ENCODE data around the gene MOSMO. TPM values are rescaled to one million over a fixed set of nuclear protein-coding genes. Genes with fewer than 3 reads are reported as not detected.

Gene MOSMO
- total RNA-seq, 1 donor from 2014 or later = 16.8 TPM

DNA sequence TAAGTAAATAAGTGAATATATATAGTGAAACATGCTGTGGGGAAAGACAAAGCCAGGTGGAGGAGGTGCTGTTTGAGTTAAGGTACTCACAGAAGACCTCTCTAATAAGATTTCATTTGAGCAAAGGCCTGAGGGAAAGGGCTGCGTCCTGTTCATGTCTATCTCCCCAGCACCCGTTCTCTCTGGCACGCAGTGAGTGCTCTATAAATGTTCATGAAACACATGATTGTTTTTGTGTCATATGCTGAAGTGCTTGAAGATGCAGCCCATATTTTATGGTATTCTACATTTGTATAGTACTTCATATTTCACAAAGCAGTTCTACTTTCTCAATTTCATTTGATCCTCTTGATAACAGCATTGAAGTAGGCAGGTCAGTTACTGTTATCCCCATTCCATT lies 85.4 kb downstream of the MOSMO start:
- DNase-seq (ENCODE audit: extremely low spot score, unreplicated experiment) = no peak
- peaks cover 16% of the 10 kb centered on the region for H3K27me3 Mint-ChIP-seq (ENCODE audit: unreplicated experiment)
- no peak overlapping the region for H3K27ac Mint-ChIP-seq (ENCODE audit: unreplicated experiment)
- TF ChIP-seq, protein P1, sequence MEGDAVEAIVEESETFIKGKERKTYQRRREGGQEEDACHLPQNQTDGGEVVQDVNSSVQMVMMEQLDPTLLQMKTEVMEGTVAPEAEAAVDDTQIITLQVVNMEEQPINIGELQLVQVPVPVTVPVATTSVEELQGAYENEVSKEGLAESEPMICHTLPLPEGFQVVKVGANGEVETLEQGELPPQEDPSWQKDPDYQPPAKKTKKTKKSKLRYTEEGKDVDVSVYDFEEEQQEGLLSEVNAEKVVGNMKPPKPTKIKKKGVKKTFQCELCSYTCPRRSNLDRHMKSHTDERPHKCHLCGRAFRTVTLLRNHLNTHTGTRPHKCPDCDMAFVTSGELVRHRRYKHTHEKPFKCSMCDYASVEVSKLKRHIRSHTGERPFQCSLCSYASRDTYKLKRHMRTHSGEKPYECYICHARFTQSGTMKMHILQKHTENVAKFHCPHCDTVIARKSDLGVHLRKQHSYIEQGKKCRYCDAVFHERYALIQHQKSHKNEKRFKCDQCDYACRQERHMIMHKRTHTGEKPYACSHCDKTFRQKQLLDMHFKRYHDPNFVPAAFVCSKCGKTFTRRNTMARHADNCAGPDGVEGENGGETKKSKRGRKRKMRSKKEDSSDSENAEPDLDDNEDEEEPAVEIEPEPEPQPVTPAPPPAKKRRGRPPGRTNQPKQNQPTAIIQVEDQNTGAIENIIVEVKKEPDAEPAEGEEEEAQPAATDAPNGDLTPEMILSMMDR (IDR thresholded peaks at IDR 0.05) = no peak
- no peak overlapping the region for H3K4me3 Mint-ChIP-seq (ENCODE audit: unreplicated experiment)
- H3K9me3 Mint-ChIP-seq (ENCODE audit: unreplicated experiment) = no peaks in the 10 kb centered on the region
- H3K36me3 Mint-ChIP-seq (ENCODE audit: unreplicated experiment) = no peaks in the 10 kb centered on the region
- peaks cover 6% of the 10 kb centered on the region for H3K4me1 Mint-ChIP-seq (ENCODE audit: unreplicated experiment)

- no peak for DNase-seq (ENCODE audit: extremely low spot score, unreplicated experiment)
- TF ChIP-seq, protein P1 (IDR thresholded peaks at IDR 0.05) = no peak
- no peaks in the 10 kb centered on the region for H3K9me3 Mint-ChIP-seq (ENCODE audit: unreplicated experiment)
- H3K36me3 Mint-ChIP-seq (ENCODE audit: unreplicated experiment) = no peaks in the 10 kb centered on the region
- peaks cover 19% of the 10 kb centered on the region for H3K27me3 Mint-ChIP-seq (ENCODE audit: unreplicated experiment)
- no peak overlapping the region for H3K27ac Mint-ChIP-seq (ENCODE audit: unreplicated experiment)
- H3K4me1 Mint-ChIP-seq (ENCODE audit: unreplicated experiment) = peaks cover 6% of the 10 kb centered on the region
- no peak overlapping the region for H3K4me3 Mint-ChIP-seq (ENCODE audit: unreplicated experiment)
These were observed 86.1 kb downstream of the MOSMO start for GRCh38 chr16:22093996-22094395.

- peaks cover 28% of the 10 kb centered on the region for H3K27me3 Mint-ChIP-seq (ENCODE audit: unreplicated experiment)
- no peaks in the 10 kb centered on the region for H3K4me1 Mint-ChIP-seq (ENCODE audit: unreplicated experiment)
- H3K9me3 Mint-ChIP-seq (ENCODE audit: unreplicated experiment) = no peaks in the 10 kb centered on the region
- H3K36me3 Mint-ChIP-seq (ENCODE audit: unreplicated experiment) = no peaks in the 10 kb centered on the region
- H3K4me3 Mint-ChIP-seq (ENCODE audit: unreplicated experiment) = peak overlapping the region; percentile 47
- TF ChIP-seq, protein P1 (IDR thresholded peaks at IDR 0.05) = peak; percentile 68
- no peak overlapping the region for H3K27ac Mint-ChIP-seq (ENCODE audit: unreplicated experiment)
- no peak for DNase-seq (ENCODE audit: extremely low spot score, unreplicated experiment)
These were observed 90.7 kb downstream of the MOSMO start for GRCh38 chr16:22098405-22099255.

DNA sequence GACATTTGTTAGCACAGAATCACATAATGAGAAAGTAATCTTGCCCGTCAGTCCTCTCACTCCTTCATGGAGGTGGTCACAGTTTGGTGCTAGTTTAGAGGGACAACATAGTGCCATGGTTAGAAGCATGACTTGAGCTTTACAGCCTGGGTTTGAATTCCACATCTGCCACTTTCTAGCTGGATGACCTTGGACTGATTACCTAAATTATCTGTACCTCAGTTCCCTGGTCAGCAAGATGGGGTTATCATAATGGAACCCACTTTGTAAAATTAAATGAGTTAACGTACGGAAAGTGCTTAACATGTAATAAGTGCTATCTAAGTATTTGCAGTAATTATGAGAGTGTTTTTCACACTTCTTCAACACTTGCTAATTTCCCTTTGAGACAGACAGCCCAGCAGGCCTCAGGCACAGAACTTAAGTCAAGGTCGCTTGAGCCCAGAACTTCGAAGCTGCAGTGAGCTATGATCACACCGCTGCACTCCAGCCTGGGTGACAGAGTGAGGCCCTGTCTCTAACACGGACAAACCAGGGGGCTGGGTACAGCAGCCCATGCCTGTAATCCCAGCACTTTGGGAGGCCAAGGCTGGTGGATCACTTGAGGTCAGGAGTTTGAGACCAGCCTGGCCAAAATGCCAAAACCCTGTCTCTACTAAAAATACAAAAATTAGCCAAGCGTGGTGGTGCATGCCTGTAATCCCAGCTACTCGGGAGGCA lies 91.5 kb downstream of the MOSMO start:
- Mint-ChIP-seq H3K9me3 (ENCODE audit: unreplicated experiment) (no peaks in the 10 kb centered on the region), H3K4me3 (ENCODE audit: unreplicated experiment) (no peak overlapping the region), H3K27me3 (ENCODE audit: unreplicated experiment) (peaks cover 28% of the 10 kb centered on the region), H3K36me3 (ENCODE audit: unreplicated experiment) (no peaks in the 10 kb centered on the region), H3K4me1 (ENCODE audit: unreplicated experiment) (no peaks in the 10 kb centered on the region), H3K27ac (ENCODE audit: unreplicated experiment) (no peak overlapping the region)
- no peak for DNase-seq (ENCODE audit: extremely low spot score, unreplicated experiment)
- TF ChIP-seq, protein P1 (IDR thresholded peaks at IDR 0.05) = no peak

DNA sequence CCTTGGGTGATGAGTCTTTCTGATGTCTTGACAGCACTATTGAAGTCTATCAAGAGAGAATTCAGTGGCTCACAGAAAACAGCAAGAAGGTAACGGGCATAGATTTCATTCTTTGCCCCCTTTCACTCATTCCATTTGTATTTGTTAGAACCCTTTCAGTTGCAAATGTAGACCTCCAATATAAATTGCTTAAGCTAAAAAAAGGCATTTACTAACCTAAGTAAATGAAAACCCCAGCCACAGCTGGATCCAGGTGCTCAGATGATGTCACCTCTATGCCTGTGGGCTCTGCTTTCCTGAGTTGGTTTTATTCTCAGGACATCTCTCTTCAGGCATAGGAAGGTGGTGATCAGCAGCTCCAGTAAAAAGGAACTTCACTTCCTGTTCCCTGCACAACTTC lies 95.5 kb downstream of the MOSMO start:
- no peak overlapping the region for H3K27ac Mint-ChIP-seq (ENCODE audit: unreplicated experiment)
- H3K4me1 Mint-ChIP-seq (ENCODE audit: unreplicated experiment) = no peaks in the 10 kb centered on the region
- H3K36me3 Mint-ChIP-seq (ENCODE audit: unreplicated experiment) = no peaks in the 10 kb centered on the region
- TF ChIP-seq, protein P1 (IDR thresholded peaks at IDR 0.05) = no peak
- no peak overlapping the region for H3K4me3 Mint-ChIP-seq (ENCODE audit: unreplicated experiment)
- no peaks in the 10 kb centered on the region for H3K9me3 Mint-ChIP-seq (ENCODE audit: unreplicated experiment)
- no peak for DNase-seq (ENCODE audit: extremely low spot score, unreplicated experiment)
- H3K27me3 Mint-ChIP-seq (ENCODE audit: unreplicated experiment) = peaks cover 30% of the 10 kb centered on the region

All from osteocyte (in vitro differentiated cells).